Stimulated activated CD8-positive, alpha-beta memory T cell treated with anti-CD3 and anti-CD28 coated beads, Interleukin-12 subunit alpha, Interleukin-12 subunit beta, amount 100 ng/mL, for 1 hour (primary cell): Measurements from ENCODE around the gene SMTN.
"Not testable (repeated sequence)": the region's sequence is repeated elsewhere in the genome, so short reads cannot be mapped to it uniquely, and the experiment has no call there.

ENCODE experiments used
- DNase-seq: peaks from one replicate; pipeline ENCODE4 v3.0.0-alpha.2; 2020; ENCODE audit warnings: low read depth

SMTN gene

GRCh38 chr22:31104869-31105268, 23.8 kb downstream of the SMTN start:
- no peak for DNase-seq

- DNase-seq = no peak
Measured at GRCh38 chr22:31105282-31105929, 24.3 kb downstream of the SMTN start.

- no peak for DNase-seq
Measured at GRCh38 chr22:31106001-31106571, 25.0 kb downstream of the SMTN start.

GRCh38 chr22:31106731-31107177, 25.6 kb downstream of the SMTN start:
- DNase-seq = no peak

- DNase-seq = peak; percentile 68
Measured at GRCh38 chr22:31107178-31107893, 26.2 kb downstream of the SMTN start, which contains the start of gene SELENOM. TSS of gene SELENOM (minus strand) at chr22:31107568. CDS start at chr22:31107505, 63 bp downstream.

GRCh38 chr22:31107894-31108218, 26.7 kb downstream of the SMTN start:
- no peak for DNase-seq

GRCh38 chr22:31112547-31113091, 31.5 kb downstream of the SMTN start:
- not testable (repeated sequence) for DNase-seq

- DNase-seq = no peak
Measured at GRCh38 chr22:31118046-31118820, 37.1 kb downstream of the SMTN start.

GRCh38 chr22:31119026-31119717, 38.1 kb downstream of the SMTN start:
- no peak for DNase-seq

- no peak for DNase-seq
Measured at GRCh38 chr22:31120230-31120629, 39.1 kb downstream of the SMTN start.

GRCh38 chr22:31120642-31121041, 39.5 kb downstream of the SMTN start:
- no peak for DNase-seq

GRCh38 chr22:31121403-31121802, 40.3 kb downstream of the SMTN start:
- DNase-seq = no peak

- no peak for DNase-seq
Measured at GRCh38 chr22:31122196-31122531, 41.0 kb downstream of the SMTN start.

GRCh38 chr22:31122532-31123291, 41.6 kb downstream of the SMTN start, which contains the start of gene INPP5J:
TSS of gene INPP5J (plus strand) at chr22:31122966. CDS start at chr22:31123015, 49 bp downstream.
- DNase-seq = no peak

GRCh38 chr22:31123292-31123602, 42.1 kb downstream of the SMTN start:
- no peak for DNase-seq

GRCh38 chr22:31124290-31124689, 43.2 kb downstream of the SMTN start:
- no peak for DNase-seq

- no peak for DNase-seq
Measured at GRCh38 chr22:31124811-31125465, 43.8 kb downstream of the SMTN start.

- DNase-seq = no peak
Measured at GRCh38 chr22:31125521-31126117, 44.5 kb downstream of the SMTN start.

GRCh38 chr22:31126128-31126868, 45.2 kb downstream of the SMTN start:
- no peak for DNase-seq

- DNase-seq = no peak
Measured at GRCh38 chr22:31126869-31127175, 45.7 kb downstream of the SMTN start.
